Spinal cord (tissue), 10 donors: Measurements from ENCODE around the gene KRTAP2-2. TPM values are rescaled to one million over a fixed set of nuclear protein-coding genes. Genes with fewer than 3 reads are reported as not detected.
"Not testable (repeated sequence)": the region's sequence is repeated elsewhere in the genome, so short reads cannot be mapped to it uniquely, and the experiment has no call there.

Experiments used
- DNase-seq, 6 donors: peaks; one replicate each; pipeline versions ENCODE4 v3.0.0 to v3.0.0-alpha.2; 2013 to 2015; ENCODE audit warnings: low spot score in 6 of 6, low read depth in 4 of 6
- H3K27ac ChIP-seq: one replicate; pipeline ENCODE4 v1.5.1; 2013; ENCODE audit warnings: low read depth, low read length, control low read depth
- H3K27me3 ChIP-seq: one replicate; pipeline ENCODE4 v1.6.1; 2013; ENCODE audit warnings: low read length; ENCODE audit not compliant: control insufficient read depth, insufficient read depth
- H3K36me3 ChIP-seq: one replicate; pipeline ENCODE4 v1.6.1; 2013; ENCODE audit warnings: low read length; ENCODE audit not compliant: control insufficient read depth, insufficient read depth
- H3K4me1 ChIP-seq: one replicate; pipeline ENCODE4 v1.6.1; 2013; ENCODE audit warnings: low read length; ENCODE audit not compliant: control insufficient read depth, insufficient read depth
- H3K4me3 ChIP-seq: one replicate; pipeline ENCODE4 v1.5.1; 2013; ENCODE audit warnings: low read depth, low read length, control low read depth
- H3K9me3 ChIP-seq: one replicate; pipeline ENCODE4 v1.6.1; 2013; ENCODE audit warnings: low read length; ENCODE audit not compliant: control insufficient read depth, insufficient read depth
- WGBS: methylation state at CpG from one replicate; pipeline ENCODE4 v1.1.5; 2013; ENCODE audit warnings: missing lambda C conversion rate; ENCODE audit not compliant: insufficient coverage; 5-methylcytosine and 5-hydroxymethylcytosine counted together
- polyA plus RNA-seq, 2 donors: library from polyadenylated mRNA; unstranded; fragments of 120-200 nt; gene quantifications; one replicate each; pipeline ENCODE4 v1.2.1, GENCODE V29; 2013; ENCODE audit not compliant: insufficient read length in 2 of 2
- total RNA-seq, 2 donors: library from RNA; depleted of rRNA in 1 of 2; stranded (reverse); fragments of 120-200 nt in 1 of 2; fragments of >200 nt in 1 of 2; gene quantifications; one replicate each; pipeline versions ENCODE4 v1.2.3 to v1.2.4, GENCODE V29; 2013 to 2014
- donor health status: healthy.

KRTAP2-2 gene
- total and polyA plus RNA-seq, 4 donors, result not detected

- not testable (repeated sequence) for H3K36me3 ChIP-seq, H3K4me1 ChIP-seq, DNase-seq, H3K4me3 ChIP-seq, H3K27ac ChIP-seq, H3K27me3 ChIP-seq, H3K9me3 ChIP-seq
- WGBS, result 84% methylated on average over 12 of the region's 14 CpGs
Measured at GRCh38 chr17:41084100-41084856, 29.2 kb upstream of the KRTAP2-2 start, which contains the start of gene KRTAP4-7. TSS of gene KRTAP4-7 (plus strand) at chr17:41084150. CDS start at chr17:41084207, 57 bp downstream.

- H3K27me3 ChIP-seq, H3K27ac ChIP-seq, DNase-seq, H3K4me1 ChIP-seq, H3K36me3 ChIP-seq, H3K9me3 ChIP-seq, H3K4me3 ChIP-seq: not testable (repeated sequence)
- whole genome bisulfite sequencing, result no CpG with 5 or more reads among the region's 2 CpGs
Measured at GRCh38 chr17:41083427-41083826, 28.4 kb upstream of the KRTAP2-2 start.

GRCh38 chr17:41082626-41083025, 27.6 kb upstream of the KRTAP2-2 start:
- H3K4me3 ChIP-seq, result no peak overlapping the region
- no peak for DNase-seq
- 76% methylated on average over 2 of the region's 4 CpGs for WGBS
- no peaks in the 10 kb centered on the region for H3K27me3 ChIP-seq
- no peak overlapping the region for H3K27ac ChIP-seq
- H3K4me1 ChIP-seq, result no peaks in the 10 kb centered on the region
- H3K36me3 ChIP-seq, result no peaks in the 10 kb centered on the region
- no peaks in the 10 kb centered on the region for H3K9me3 ChIP-seq

- Histone ChIP-seq H3K27me3 (no peaks in the 10 kb centered on the region), H3K9me3 (no peaks in the 10 kb centered on the region), H3K4me1 (no peaks in the 10 kb centered on the region), H3K36me3 (no peaks in the 10 kb centered on the region), H3K4me3 (no peak overlapping the region), H3K27ac (no peak overlapping the region)
- DNase-seq, result no peak
Measured at GRCh38 chr17:41076788-41077187, 21.8 kb upstream of the KRTAP2-2 start.

GRCh38 chr17:41073676-41074075, 18.6 kb upstream of the KRTAP2-2 start:
- Histone ChIP-seq H3K36me3 (no peaks in the 10 kb centered on the region), H3K9me3 (no peaks in the 10 kb centered on the region), H3K4me1 (no peaks in the 10 kb centered on the region), H3K27me3 (no peaks in the 10 kb centered on the region), H3K4me3 (no peak overlapping the region), H3K27ac (no peak overlapping the region)
- no peak for DNase-seq
- WGBS, result no CpG with 5 or more reads among the region's 2 CpGs

GRCh38 chr17:41071606-41072360, 16.8 kb upstream of the KRTAP2-2 start:
- H3K9me3 ChIP-seq, result no peaks in the 10 kb centered on the region
- DNase-seq, result no peak
- no peaks in the 10 kb centered on the region for H3K4me1 ChIP-seq
- H3K27me3 ChIP-seq, result no peaks in the 10 kb centered on the region
- H3K36me3 ChIP-seq, result no peaks in the 10 kb centered on the region
- no peak overlapping the region for H3K27ac ChIP-seq
- H3K4me3 ChIP-seq, result no peak overlapping the region
- 86% methylated on average over 4 of the region's 5 CpGs for WGBS

- no peak for DNase-seq
- H3K36me3 ChIP-seq, result no peaks in the 10 kb centered on the region
- WGBS, result 95% methylated on average over 2 of the region's 3 CpGs
- H3K4me1 ChIP-seq, result no peaks in the 10 kb centered on the region
- H3K4me3 ChIP-seq, result no peak overlapping the region
- H3K27me3 ChIP-seq, result no peaks in the 10 kb centered on the region
- H3K27ac ChIP-seq, result no peak overlapping the region
- H3K9me3 ChIP-seq, result no peaks in the 10 kb centered on the region
Measured at GRCh38 chr17:41069031-41069430, 14.0 kb upstream of the KRTAP2-2 start.

- Histone ChIP-seq H3K27ac (no peak overlapping the region), H3K9me3 (no peaks in the 10 kb centered on the region), H3K4me1 (no peaks in the 10 kb centered on the region), H3K36me3 (no peaks in the 10 kb centered on the region), H3K4me3 (no peak overlapping the region), H3K27me3 (no peaks in the 10 kb centered on the region)
- no peak for DNase-seq
Measured at GRCh38 chr17:41067281-41067680, 12.3 kb upstream of the KRTAP2-2 start.

- Histone ChIP-seq H3K27ac (no peak within 1 kb of the TSS), H3K9me3 (no peaks in the 10 kb centered on the region), H3K27me3 (no peaks in the 10 kb centered on the region), H3K4me3 (no peak within 1 kb of the TSS), H3K4me1 (no peaks in the 10 kb centered on the region), H3K36me3 (no peaks in the 10 kb centered on the region)
- DNase-seq, result no peak
- 83% methylated on average over 1 of the region's 6 CpGs for WGBS
Measured at GRCh38 chr17:41065829-41066624, 11.0 kb upstream of the KRTAP2-2 start, which contains the start of gene KRTAP2-4. TSS of gene KRTAP2-4 (minus strand) at chr17:41065879. CDS start at chr17:41065845, 34 bp downstream.
